ENCODE measurements around the gene HIVEP2.
A peak's percentile ranks its signal among the peaks of the same experiment; 100 is the strongest.

HIVEP2 gene

DNA sequence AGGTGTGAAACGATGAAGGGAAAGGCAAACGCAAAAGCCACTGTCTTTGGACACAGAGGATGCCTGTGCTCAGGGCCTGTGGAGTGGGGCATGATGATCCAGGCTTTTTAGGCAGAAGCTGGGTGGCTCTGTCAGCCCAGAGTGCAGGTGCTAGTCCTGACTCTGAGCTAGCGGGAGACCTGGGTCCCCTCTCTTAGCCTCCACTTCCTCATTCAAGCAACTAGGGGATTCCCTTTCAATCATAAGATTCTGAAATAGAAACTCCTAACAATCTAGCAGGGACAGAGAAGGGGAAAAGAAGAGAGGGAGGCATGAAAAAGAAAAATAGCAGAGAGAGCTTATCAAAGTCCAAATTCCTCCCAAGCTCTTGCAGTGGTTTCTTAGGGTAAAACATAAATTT lies 7.6 kb upstream of the HIVEP2 start:
- TF ChIP-seq YY1 (IDR thresholded peaks at IDR 0.05; ENCODE audit: insufficient read depth, insufficient read length) (no peak), ZNF274 (IDR thresholded peaks at IDR 0.05; ENCODE audit: low read depth, low read length) (no peak)
- no peaks in the 10 kb centered on the region for H3K9me3 ChIP-seq (ENCODE audit: insufficient read depth, low read length)
- no peak overlapping the region for H3K4me3 ChIP-seq (ENCODE audit: insufficient read length, low read depth)
- H3K9ac ChIP-seq (ENCODE audit: insufficient read length, low read depth) = no peak overlapping the region
- DNase-seq (ENCODE audit: low read depth, low spot score) = no peak
- H3K27me3 ChIP-seq (ENCODE audit: insufficient read depth, insufficient read length) = peaks cover 19% of the 10 kb centered on the region
- H3K4me1 ChIP-seq (ENCODE audit: insufficient read depth, insufficient read length) = no peaks in the 10 kb centered on the region
- H3K36me3 ChIP-seq (ENCODE audit: insufficient read depth, insufficient read length, low read length) = no peaks in the 10 kb centered on the region

GRCh38 chr6:142950291-142950690 lies 5.3 kb upstream of the HIVEP2 start:
- no peaks in the 10 kb centered on the region for H3K4me1 ChIP-seq (ENCODE audit: insufficient read depth, insufficient read length)
- DNase-seq (ENCODE audit: low read depth, low spot score) = no peak
- no peak overlapping the region for H3K4me3 ChIP-seq (ENCODE audit: insufficient read length, low read depth)
- peaks cover 19% of the 10 kb centered on the region for H3K27me3 ChIP-seq (ENCODE audit: insufficient read depth, insufficient read length)
- no peaks in the 10 kb centered on the region for H3K36me3 ChIP-seq (ENCODE audit: insufficient read depth, insufficient read length, low read length)
- TF ChIP-seq YY1 (IDR thresholded peaks at IDR 0.05; ENCODE audit: insufficient read depth, insufficient read length) (no peak), SUZ12 (IDR thresholded peaks at IDR 0.05; ENCODE audit: extremely low read depth, insufficient read depth, insufficient read length) (no peak), ZNF274 (IDR thresholded peaks at IDR 0.05; ENCODE audit: low read depth, low read length) (no peak)
- H3K9me3 ChIP-seq (ENCODE audit: insufficient read depth, low read length) = no peaks in the 10 kb centered on the region
- no peak overlapping the region for H3K9ac ChIP-seq (ENCODE audit: insufficient read length, low read depth)

GRCh38 chr6:142947714-142948480 lies 2.9 kb upstream of the HIVEP2 start:
- Histone ChIP-seq H3K9ac (ENCODE audit: insufficient read length, low read depth) (no peak overlapping the region), H3K36me3 (ENCODE audit: insufficient read depth, insufficient read length, low read length) (no peaks in the 10 kb centered on the region), H3K27me3 (ENCODE audit: insufficient read depth, insufficient read length) (peaks cover 29% of the 10 kb centered on the region), H3K4me1 (ENCODE audit: insufficient read depth, insufficient read length) (no peaks in the 10 kb centered on the region), H3K9me3 (ENCODE audit: insufficient read depth, low read length) (no peaks in the 10 kb centered on the region), H3K4me3 (ENCODE audit: insufficient read length, low read depth) (peak overlapping the region; percentile 76)
- DNase-seq (ENCODE audit: low read depth, low spot score) = no peak
- TF ChIP-seq ZNF274 (IDR thresholded peaks at IDR 0.05; ENCODE audit: low read depth, low read length) = no peak
- no peak for TF ChIP-seq SUZ12 (IDR thresholded peaks at IDR 0.05; ENCODE audit: extremely low read depth, insufficient read depth, insufficient read length)
- TF ChIP-seq YY1 (IDR thresholded peaks at IDR 0.05; ENCODE audit: insufficient read depth, insufficient read length) = no peak

GRCh38 chr6:142946924-142947713 lies 2.1 kb upstream of the HIVEP2 start:
- no peak for DNase-seq (ENCODE audit: low read depth, low spot score)
- H3K4me1 ChIP-seq (ENCODE audit: insufficient read depth, insufficient read length) = no peaks in the 10 kb centered on the region
- H3K4me3 ChIP-seq (ENCODE audit: insufficient read length, low read depth) = peak overlapping the region; percentile 76
- peaks cover 28% of the 10 kb centered on the region for H3K27me3 ChIP-seq (ENCODE audit: insufficient read depth, insufficient read length)
- TF ChIP-seq ZNF274 (IDR thresholded peaks at IDR 0.05; ENCODE audit: low read depth, low read length) (no peak), SUZ12 (IDR thresholded peaks at IDR 0.05; ENCODE audit: extremely low read depth, insufficient read depth, insufficient read length) (no peak), YY1 (IDR thresholded peaks at IDR 0.05; ENCODE audit: insufficient read depth, insufficient read length) (no peak)
- no peaks in the 10 kb centered on the region for H3K36me3 ChIP-seq (ENCODE audit: insufficient read depth, insufficient read length, low read length)
- H3K9me3 ChIP-seq (ENCODE audit: insufficient read depth, low read length) = no peaks in the 10 kb centered on the region
- H3K9ac ChIP-seq (ENCODE audit: insufficient read length, low read depth) = peak overlapping the region; percentile 79

GRCh38 chr6:142946181-142946923 lies 1.4 kb upstream of the HIVEP2 start:
- Histone ChIP-seq H3K27me3 (ENCODE audit: insufficient read depth, insufficient read length) (peaks cover 28% of the 10 kb centered on the region), H3K9me3 (ENCODE audit: insufficient read depth, low read length) (no peaks in the 10 kb centered on the region), H3K36me3 (ENCODE audit: insufficient read depth, insufficient read length, low read length) (no peaks in the 10 kb centered on the region), H3K9ac (ENCODE audit: insufficient read length, low read depth) (peak overlapping the region; percentile 83), H3K4me1 (ENCODE audit: insufficient read depth, insufficient read length) (no peaks in the 10 kb centered on the region), H3K4me3 (ENCODE audit: insufficient read length, low read depth) (peak overlapping the region; percentile 76)
- no peak for TF ChIP-seq YY1 (IDR thresholded peaks at IDR 0.05; ENCODE audit: insufficient read depth, insufficient read length)
- no peak for TF ChIP-seq SUZ12 (IDR thresholded peaks at IDR 0.05; ENCODE audit: extremely low read depth, insufficient read depth, insufficient read length)
- no peak for TF ChIP-seq ZNF274 (IDR thresholded peaks at IDR 0.05; ENCODE audit: low read depth, low read length)
- DNase-seq (ENCODE audit: low read depth, low spot score) = no peak

GRCh38 chr6:142945446-142946180 lies 637 bp upstream of the HIVEP2 start:
- Histone ChIP-seq H3K4me3 (ENCODE audit: insufficient read length, low read depth) (peak overlapping the region; percentile 76), H3K4me1 (ENCODE audit: insufficient read depth, insufficient read length) (no peaks in the 10 kb centered on the region), H3K9ac (ENCODE audit: insufficient read length, low read depth) (peak overlapping the region; percentile 83), H3K36me3 (ENCODE audit: insufficient read depth, insufficient read length, low read length) (no peaks in the 10 kb centered on the region), H3K27me3 (ENCODE audit: insufficient read depth, insufficient read length) (peaks cover 28% of the 10 kb centered on the region), H3K9me3 (ENCODE audit: insufficient read depth, low read length) (no peaks in the 10 kb centered on the region)
- no peak for TF ChIP-seq ZNF274 (IDR thresholded peaks at IDR 0.05; ENCODE audit: low read depth, low read length)
- no peak for TF ChIP-seq YY1 (IDR thresholded peaks at IDR 0.05; ENCODE audit: insufficient read depth, insufficient read length)
- TF ChIP-seq SUZ12 (IDR thresholded peaks at IDR 0.05; ENCODE audit: extremely low read depth, insufficient read depth, insufficient read length) = no peak
- DNase-seq (ENCODE audit: low read depth, low spot score) = no peak
